ENCODE measurements around the gene ACO1.
A peak's percentile ranks its signal among the peaks of the same experiment; 100 is the strongest.

The ACO1 gene

GRCh38 chr9:32385152-32385884, 875 bp downstream of the ACO1 start:
- H4K20me1 ChIP-seq (ENCODE audit: insufficient read depth, low read length, poor library complexity, severe bottlenecking): no peaks in the 10 kb centered on the region
- H3K9ac ChIP-seq (ENCODE audit: low read depth, low read length, poor library complexity, severe bottlenecking): peak overlapping the region; percentile 85
- H3K4me2 ChIP-seq (ENCODE audit: low read depth, low read length, poor library complexity, severe bottlenecking): peak overlapping the region; percentile 98
- H3K9me2 ChIP-seq (replicated peaks; ENCODE audit: low read depth, low read length): no peaks in the 10 kb centered on the region
- peak overlapping the region; percentile 99 for H3K4me3 ChIP-seq (ENCODE audit: low read length, poor library complexity, severe bottlenecking)
- peak overlapping the region; percentile 98 for H2AFZ ChIP-seq (ENCODE audit: low read length)
- H3K36me3 ChIP-seq (ENCODE audit: insufficient read depth, low read length): no peaks in the 10 kb centered on the region
- no peaks in the 10 kb centered on the region for H3F3A ChIP-seq (ENCODE audit: low read depth)
- peaks cover 39% of the 10 kb centered on the region; the same call in 1 of the 2 replicates for H3K79me2 ChIP-seq (ENCODE audit: insufficient read depth, low read length)
- peaks cover 8% of the 10 kb centered on the region for H3K27me3 ChIP-seq (ENCODE audit: insufficient read depth, low read length, poor library complexity, severe bottlenecking)
- H3K4me1 ChIP-seq (ENCODE audit: insufficient read depth, low read length, poor library complexity, severe bottlenecking): peaks cover 29% of the 10 kb centered on the region
- no peaks in the 10 kb centered on the region for H3K9me3 ChIP-seq (ENCODE audit: insufficient read depth, low read depth, low read length)
- TF ChIP-seq EZH2phosphoT487 (IDR thresholded peaks at IDR 0.05; ENCODE audit: borderline replicate concordance) (no peak), CTCF (conservative IDR thresholded peaks at IDR 0.05; ENCODE audit: low read length) (no peak)

- peaks cover 39% of the 10 kb centered on the region; the same call in 1 of the 2 replicates for H3K79me2 ChIP-seq (ENCODE audit: insufficient read depth, low read length)
These were observed 1.4 kb downstream of the ACO1 start for GRCh38 chr9:32385885-32386283.

GRCh38 chr9:32387256-32387655, 2.8 kb downstream of the ACO1 start:
- Histone ChIP-seq H3K9me2 (replicated peaks; ENCODE audit: low read depth, low read length) (no peaks in the 10 kb centered on the region), H3K36me3 (ENCODE audit: insufficient read depth, low read length) (no peaks in the 10 kb centered on the region), H3K9ac (ENCODE audit: low read depth, low read length, poor library complexity, severe bottlenecking) (no peak overlapping the region), H3K9me3 (ENCODE audit: insufficient read depth, low read depth, low read length) (no peaks in the 10 kb centered on the region), H3K4me2 (ENCODE audit: low read depth, low read length, poor library complexity, severe bottlenecking) (peak overlapping the region; percentile 98), H4K20me1 (ENCODE audit: insufficient read depth, low read length, poor library complexity, severe bottlenecking) (no peaks in the 10 kb centered on the region), H3K4me3 (ENCODE audit: low read length, poor library complexity, severe bottlenecking) (no peak overlapping the region), H2AFZ (ENCODE audit: low read length) (no peak overlapping the region), H3K27me3 (ENCODE audit: insufficient read depth, low read length, poor library complexity, severe bottlenecking) (peaks cover 8% of the 10 kb centered on the region), H3F3A (ENCODE audit: low read depth) (no peaks in the 10 kb centered on the region), H3K4me1 (ENCODE audit: insufficient read depth, low read length, poor library complexity, severe bottlenecking) (peaks cover 29% of the 10 kb centered on the region), H3K79me2 (ENCODE audit: insufficient read depth, low read length) (peaks cover 40% of the 10 kb centered on the region; the same call in 1 of the 2 replicates)
- TF ChIP-seq CTCF (conservative IDR thresholded peaks at IDR 0.05; ENCODE audit: low read length) (no peak), EZH2phosphoT487 (IDR thresholded peaks at IDR 0.05; ENCODE audit: borderline replicate concordance) (no peak)

More at GRCh38 chr9:32385885-32386283, 1.4 kb downstream of the ACO1 start:
- peak overlapping the region; percentile 99 for H3K4me3 ChIP-seq (ENCODE audit: low read length, poor library complexity, severe bottlenecking)
- H3K9me3 ChIP-seq (ENCODE audit: insufficient read depth, low read depth, low read length): no peaks in the 10 kb centered on the region
- no peaks in the 10 kb centered on the region for H3K36me3 ChIP-seq (ENCODE audit: insufficient read depth, low read length)
- no peaks in the 10 kb centered on the region for H4K20me1 ChIP-seq (ENCODE audit: insufficient read depth, low read length, poor library complexity, severe bottlenecking)
- peaks cover 29% of the 10 kb centered on the region for H3K4me1 ChIP-seq (ENCODE audit: insufficient read depth, low read length, poor library complexity, severe bottlenecking)
- peaks cover 8% of the 10 kb centered on the region for H3K27me3 ChIP-seq (ENCODE audit: insufficient read depth, low read length, poor library complexity, severe bottlenecking)
- H3K4me2 ChIP-seq (ENCODE audit: low read depth, low read length, poor library complexity, severe bottlenecking): peak overlapping the region; percentile 98
- TF ChIP-seq EZH2phosphoT487 (IDR thresholded peaks at IDR 0.05; ENCODE audit: borderline replicate concordance) (no peak), CTCF (conservative IDR thresholded peaks at IDR 0.05; ENCODE audit: low read length) (no peak)
- H2AFZ ChIP-seq (ENCODE audit: low read length): no peak overlapping the region
- peak overlapping the region; percentile 85 for H3K9ac ChIP-seq (ENCODE audit: low read depth, low read length, poor library complexity, severe bottlenecking)
- no peaks in the 10 kb centered on the region for H3F3A ChIP-seq (ENCODE audit: low read depth)
- H3K9me2 ChIP-seq (replicated peaks; ENCODE audit: low read depth, low read length): no peaks in the 10 kb centered on the region

Measured in Loucy (cell line).